ENCODE results near the gene PHLDB1. TPM values are rescaled to one million over a fixed set of nuclear protein-coding genes. Genes with fewer than 3 reads are reported as not detected.

The PHLDB1 gene
- total RNA-seq, 2 donors from 2014 or later: 206 to 377 TPM

GRCh38 chr11:118705791-118706545 lies 98.6 kb downstream of the PHLDB1 start:
- ATAC-seq (ENCODE audit: insufficient number of reproducible peaks, low FRiP score, low read depth) (no peak), DNase-seq (ENCODE audit: low spot score) (no peak)
- H3K4me1 ChIP-seq (ENCODE audit: control insufficient read depth in 1 of 2, low read depth in 2 of 2): no peaks in the 10 kb centered on the region
- no peak overlapping the region for H3K27ac ChIP-seq
- H3K36me3 ChIP-seq: no peaks in the 10 kb centered on the region
- no peak overlapping the region for H3K4me3 ChIP-seq
- no peaks in the 10 kb centered on the region for H3K9me3 ChIP-seq
- TF ChIP-seq CTCF (IDR thresholded peaks at IDR 0.05): no peak
- no peaks in the 10 kb centered on the region for H3K27me3 ChIP-seq (replicated peaks; ENCODE audit: insufficient read depth)

GRCh38 chr11:118706546-118706825 lies 99.1 kb downstream of the PHLDB1 start:
- Histone ChIP-seq H3K4me1 (ENCODE audit: control insufficient read depth in 1 of 2, low read depth in 2 of 2) (no peaks in the 10 kb centered on the region), H3K36me3 (no peaks in the 10 kb centered on the region), H3K4me3 (no peak overlapping the region), H3K27ac (no peak overlapping the region), H3K27me3 (replicated peaks; ENCODE audit: insufficient read depth) (no peaks in the 10 kb centered on the region), H3K9me3 (no peaks in the 10 kb centered on the region)
- TF ChIP-seq CTCF (IDR thresholded peaks at IDR 0.05): no peak
- ATAC-seq (ENCODE audit: insufficient number of reproducible peaks, low FRiP score, low read depth) (no peak), DNase-seq (ENCODE audit: low spot score) (no peak)

Other genes with a start within 250 kb of the PHLDB1 start
- gene UBE4A, start 248.0 kb upstream of the PHLDB1 start, total RNA-seq: 10 to 100 TPM; 37.1 to 49.0 TPM
- 10 to 100 TPM; 21.1 to 45.2 TPM for gene ATP5MG, start 206.0 kb upstream of the PHLDB1 start, total RNA-seq
- gene KMT2A, start 171.1 kb upstream of the PHLDB1 start, total RNA-seq: 100 to 1,000 TPM in 1 of 2 donors, 10 to 100 TPM in 1; 88.1 to 105 TPM
- gene TTC36, start 80.1 kb upstream of the PHLDB1 start, total RNA-seq: 1 to 10 TPM; 1.4 to 1.5 TPM
- 10 to 100 TPM; 36.3 to 50.8 TPM for gene TMEM25, start 76.4 kb upstream of the PHLDB1 start, total RNA-seq
- gene IFT46, start 41.7 kb upstream of the PHLDB1 start, total RNA-seq: 10 to 100 TPM; 27.5 to 50.8 TPM
- 100 to 1,000 TPM; 116 to 125 TPM for gene ARCN1, start 35.2 kb upstream of the PHLDB1 start, total RNA-seq
- gene TREH, start 72.0 kb downstream of the PHLDB1 start, total RNA-seq: not detected
- gene DDX6, start 183.5 kb downstream of the PHLDB1 start, total RNA-seq: 100 to 1,000 TPM in 1 of 2 donors, 10 to 100 TPM in 1; 77.2 to 161 TPM